Caco-2 (cell line): ENCODE results near the gene TP53RK. TPM values are rescaled to one million over a fixed set of nuclear protein-coding genes. Genes with fewer than 3 reads are reported as not detected.

Experiments
- BruUV-seq: library from RNA; stranded (reverse); fragments of 400-500 nt; replicated peaks from 2 replicates; lab custom pipeline; 2021; lab: Mats Ljungman, UMichigan
- CTCF ChIA-PET: fragments of 300-600 bp; sonication (Branson Sonifier 250); formaldehyde crosslinking; loops from one replicate; lab custom pipeline; 2022; ENCODE audit warnings: antibody characterized with exemption; lab: Charles Lee
- POLR2A ChIA-PET: fragments of 300-600 bp; sonication (Branson Sonifier 250); formaldehyde crosslinking; loops from one replicate; lab custom pipeline; 2022; ENCODE audit warnings: antibody characterized with exemption; lab: Charles Lee
- DNase-seq, 2 experiments: peaks; one replicate each; pipeline versions ENCODE4 v3.0.0 to v3.0.0-alpha.2; 2020 to 2022
- H3K27me3 ChIP-seq: replicated peaks from 2 replicates; pipeline ENCODE4 v1.6.0; 2011; ENCODE audit warnings: low read length; ENCODE audit not compliant: control insufficient read depth, insufficient read depth
- H3K36me3 ChIP-seq: 2 replicates; pipeline ENCODE4 v1.5.1; 2011; ENCODE audit warnings: low read length; ENCODE audit not compliant: control insufficient read depth, insufficient read depth
- H3K4me1 ChIP-seq: fragments of 250-450 bp; sonication (Bioruptor Pico); 2 replicates; pipeline ENCODE4 v1.5.1; 2020; ENCODE audit warnings: mild to moderate bottlenecking
- H3K4me3 ChIP-seq: 2 replicates; pipeline ENCODE4 v1.5.1; 2011; ENCODE audit warnings: low read depth, mild to moderate bottlenecking, control low read depth, low read length
- H3K9me3 ChIP-seq: fragments of 250-450 bp; sonication (Bioruptor Pico); 2 replicates; pipeline ENCODE4 v1.5.1; 2020; ENCODE audit warnings: mild to moderate bottlenecking, moderate library complexity
- H3K27ac Mint-ChIP-seq: one replicate; pipeline ENCODE4 v1.8.0; 2022; ENCODE audit warnings: mixed read lengths; ENCODE audit not compliant: unreplicated experiment
- H3K27me3 Mint-ChIP-seq: one replicate; pipeline ENCODE4 v1.8.0; 2022; ENCODE audit warnings: mixed read lengths; ENCODE audit not compliant: insufficient read depth, unreplicated experiment
- H3K36me3 Mint-ChIP-seq: one replicate; pipeline ENCODE4 v1.8.0; 2022; ENCODE audit warnings: mild to moderate bottlenecking, mixed read lengths; ENCODE audit not compliant: insufficient read depth, unreplicated experiment
- H3K4me1 Mint-ChIP-seq: one replicate; pipeline ENCODE4 v1.8.0; 2022; ENCODE audit warnings: low read depth, mixed read lengths; ENCODE audit not compliant: unreplicated experiment
- H3K4me3 Mint-ChIP-seq: one replicate; pipeline ENCODE4 v1.8.0; 2022; ENCODE audit warnings: mild to moderate bottlenecking, moderate library complexity, mixed read lengths; ENCODE audit not compliant: unreplicated experiment
- H3K9me3 Mint-ChIP-seq: one replicate; pipeline ENCODE4 v1.8.0; 2022; ENCODE audit warnings: mixed read lengths; ENCODE audit not compliant: unreplicated experiment
- intact Hi-C: fragments of 100-400 bp; cut with micrococcal nuclease; formaldehyde crosslinking; loops from one replicate; pipeline ENCODE4 v1.10.0; 2022; ENCODE audit not compliant: unreplicated experiment
- total RNA-seq: library from RNA; stranded (reverse); gene quantifications from 2 replicates; pipeline ENCODE4 v1.2.3, GENCODE V29; 2022
- TF ChIP-seq, protein P1 (sequence below), 2 experiments: fragments of 200-600 bp in 1 of 2; IDR thresholded peaks; 1 replicate in 1 of 2; 2 replicates in 1 of 2; pipeline versions ENCODE4 v1.5.1 to v1.8.0; 2011 to 2022; ENCODE audit warnings: antibody characterized with exemption in 1 of 2, control low read depth in 1 of 2, inconsistent platforms in 1 of 2, low read depth in 1 of 2, low read length in 1 of 2, mild to moderate bottlenecking in 1 of 2, moderate library complexity in 1 of 2; ENCODE audit not compliant: insufficient read depth in 1 of 2, severe bottlenecking in 1 of 2, unreplicated experiment in 1 of 2

The TP53RK gene
- total RNA-seq, 1 experiment from 2014 or later = 22.7 TPM

DNA sequence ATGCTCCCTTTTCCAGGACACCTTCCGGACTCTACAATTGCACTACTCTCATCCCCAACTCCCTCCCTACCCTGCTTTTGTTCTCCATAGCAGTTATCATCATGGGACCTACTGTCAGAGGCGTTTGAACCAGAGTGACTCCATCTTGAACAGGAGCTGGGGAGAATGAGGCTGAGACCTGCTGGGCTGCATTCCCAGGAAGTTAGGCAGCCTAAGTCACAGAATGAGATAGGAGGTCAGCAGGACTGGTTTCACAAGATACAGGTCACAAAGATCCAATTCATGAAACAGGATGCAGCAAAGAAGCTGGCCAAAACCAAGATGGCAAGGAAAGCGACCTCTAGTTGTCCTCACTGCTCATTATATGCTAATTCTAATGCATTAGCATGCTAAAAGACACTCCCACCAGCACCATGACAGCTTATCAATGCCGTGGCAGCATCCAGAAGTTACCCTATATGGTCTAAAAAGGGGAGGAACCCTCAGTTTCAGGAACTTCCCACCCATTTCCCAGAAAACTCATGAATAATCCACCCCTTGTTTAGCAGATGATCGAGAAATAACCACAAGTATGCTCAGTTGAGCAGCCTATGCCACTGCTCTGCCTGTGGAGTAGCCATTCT is 53.6 kb downstream of the TP53RK start:
- no peaks in the 10 kb centered on the region for H3K36me3 ChIP-seq
- H3K4me3 ChIP-seq = no peak overlapping the region
- peak in 1 of 2 experiments; percentile 52 for DNase-seq
- Mint-ChIP-seq H3K27me3 (peaks cover 3% of the 10 kb centered on the region), H3K9me3 (peaks cover 10% of the 10 kb centered on the region), H3K36me3 (no peaks in the 10 kb centered on the region), H3K27ac (no peak overlapping the region), H3K4me1 (peaks cover 12% of the 10 kb centered on the region), H3K4me3 (no peak overlapping the region)
- H3K27me3 ChIP-seq = no peaks in the 10 kb centered on the region
- POLR2A ChIA-PET = no interaction called here
- peaks cover 6% of the 10 kb centered on the region; the same call in 1 of the 2 replicates for H3K9me3 ChIP-seq
- BruUV-seq = no TSS peak
- intact Hi-C loops = no loop called here
- peaks cover 12% of the 10 kb centered on the region for H3K4me1 ChIP-seq
- CTCF ChIA-PET = no interaction called here
- TF ChIP-seq, protein P1, sequence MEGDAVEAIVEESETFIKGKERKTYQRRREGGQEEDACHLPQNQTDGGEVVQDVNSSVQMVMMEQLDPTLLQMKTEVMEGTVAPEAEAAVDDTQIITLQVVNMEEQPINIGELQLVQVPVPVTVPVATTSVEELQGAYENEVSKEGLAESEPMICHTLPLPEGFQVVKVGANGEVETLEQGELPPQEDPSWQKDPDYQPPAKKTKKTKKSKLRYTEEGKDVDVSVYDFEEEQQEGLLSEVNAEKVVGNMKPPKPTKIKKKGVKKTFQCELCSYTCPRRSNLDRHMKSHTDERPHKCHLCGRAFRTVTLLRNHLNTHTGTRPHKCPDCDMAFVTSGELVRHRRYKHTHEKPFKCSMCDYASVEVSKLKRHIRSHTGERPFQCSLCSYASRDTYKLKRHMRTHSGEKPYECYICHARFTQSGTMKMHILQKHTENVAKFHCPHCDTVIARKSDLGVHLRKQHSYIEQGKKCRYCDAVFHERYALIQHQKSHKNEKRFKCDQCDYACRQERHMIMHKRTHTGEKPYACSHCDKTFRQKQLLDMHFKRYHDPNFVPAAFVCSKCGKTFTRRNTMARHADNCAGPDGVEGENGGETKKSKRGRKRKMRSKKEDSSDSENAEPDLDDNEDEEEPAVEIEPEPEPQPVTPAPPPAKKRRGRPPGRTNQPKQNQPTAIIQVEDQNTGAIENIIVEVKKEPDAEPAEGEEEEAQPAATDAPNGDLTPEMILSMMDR (IDR thresholded peaks at IDR 0.05; ENCODE audit: insufficient read depth in 1 of 2, low read depth in 1 of 2, low read length in 1 of 2, severe bottlenecking in 1 of 2, unreplicated experiment in 1 of 2) = no peak

DNA sequence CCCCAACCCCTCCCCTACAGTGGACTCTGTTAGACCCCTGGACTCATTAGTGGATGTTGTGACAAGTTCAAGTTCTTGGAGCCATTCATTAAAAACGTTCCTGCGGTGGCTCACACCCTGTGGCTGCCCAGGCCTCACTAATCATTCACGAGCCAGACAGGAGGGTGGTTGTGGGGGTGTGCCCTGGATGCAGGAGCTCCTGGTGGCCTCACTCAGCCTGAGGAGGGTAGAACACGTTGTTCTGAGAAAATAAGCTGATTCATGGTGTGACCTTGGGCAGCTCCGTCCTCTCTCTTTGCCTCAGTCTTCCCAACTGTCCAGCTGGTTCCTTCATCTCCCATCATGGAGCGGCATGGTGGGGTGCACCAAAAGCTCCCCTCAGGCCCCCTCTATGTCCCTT is 54.7 kb downstream of the TP53RK start:
- H3K27ac Mint-ChIP-seq = no peak overlapping the region
- Histone ChIP-seq H3K27me3 (no peaks in the 10 kb centered on the region), H3K4me1 (peaks cover 12% of the 10 kb centered on the region), H3K36me3 (no peaks in the 10 kb centered on the region), H3K4me3 (no peak overlapping the region), H3K9me3 (peaks cover 11% of the 10 kb centered on the region)
- BruUV-seq = no TSS peak
- no peak overlapping the region for H3K4me3 Mint-ChIP-seq
- ChIA-PET CTCF (no interaction called here), POLR2A (no interaction called here)
- no peak for DNase-seq
- TF ChIP-seq, protein P1 (IDR thresholded peaks at IDR 0.05; ENCODE audit: insufficient read depth in 1 of 2, low read depth in 1 of 2, low read length in 1 of 2, severe bottlenecking in 1 of 2, unreplicated experiment in 1 of 2) = no peak
- peaks cover 9% of the 10 kb centered on the region for H3K27me3 Mint-ChIP-seq
- intact Hi-C loops = no loop called here
- peaks cover 21% of the 10 kb centered on the region for H3K9me3 Mint-ChIP-seq
- H3K36me3 Mint-ChIP-seq = no peaks in the 10 kb centered on the region
- peaks cover 12% of the 10 kb centered on the region for H3K4me1 Mint-ChIP-seq

Other genes starting within 250 kb of the TP53RK start
- not detected in 2 replicates for gene ZNF334, start 175.9 kb downstream of the TP53RK start, total RNA-seq
- gene OCSTAMP, start 138.8 kb downstream of the TP53RK start, total RNA-seq = not detected in 2 replicates
- gene SLC13A3, start 38.0 kb downstream of the TP53RK start, total RNA-seq = 0.30 and 0.39 TPM in 2 replicates
- gene SLC2A10, start 20.2 kb upstream of the TP53RK start, total RNA-seq = 4.2 and 4.3 TPM in 2 replicates
- gene EYA2, start 205.4 kb upstream of the TP53RK start, total RNA-seq = 0.25 and 0.30 TPM in 2 replicates